Fibroblast of the aortic adventitia (primary cell): Measurements from ENCODE around the gene ARMC9. TPM values are rescaled to one million over a fixed set of nuclear protein-coding genes. Genes with fewer than 3 reads are reported as not detected.
A peak's percentile ranks its signal among the peaks of the same experiment; 100 is the strongest.
"Not testable (repeated sequence)": the region's sequence is repeated elsewhere in the genome, so short reads cannot be mapped to it uniquely, and the experiment has no call there.

Source experiments
- DNase-seq: peaks from one replicate; pipeline ENCODE4 v3.0.0-alpha.2; 2010; ENCODE audit warnings: low read depth
- H3K4me3 ChIP-seq: 2 replicates; pipeline ENCODE4 v1.5.1; 2011; ENCODE audit warnings: low read depth, mild to moderate bottlenecking, control low read depth, low read length, moderate library complexity
- CTCF ChIP-seq: IDR thresholded peaks from 2 replicates; pipeline ENCODE4 v1.5.1; 2011; ENCODE audit warnings: mild to moderate bottlenecking, low read length, control low read depth, inconsistent platforms; ENCODE audit not compliant: insufficient read depth
- total RNA-seq: library from RNA; depleted of rRNA; stranded (reverse); fragments of >200 nt; gene quantifications from 2 replicates; pipeline ENCODE4 v1.2.3, GENCODE V29; 2012; ENCODE audit warnings: low replicate concordance

Gene ARMC9
- total RNA-seq, 1 donor, result 94.4 TPM

GRCh38 chr2:231397928-231398294, 199.5 kb downstream of the ARMC9 start:
- H3K4me3 ChIP-seq, result no peak overlapping the region
- no peak for DNase-seq
- no peak for TF ChIP-seq CTCF

DNA sequence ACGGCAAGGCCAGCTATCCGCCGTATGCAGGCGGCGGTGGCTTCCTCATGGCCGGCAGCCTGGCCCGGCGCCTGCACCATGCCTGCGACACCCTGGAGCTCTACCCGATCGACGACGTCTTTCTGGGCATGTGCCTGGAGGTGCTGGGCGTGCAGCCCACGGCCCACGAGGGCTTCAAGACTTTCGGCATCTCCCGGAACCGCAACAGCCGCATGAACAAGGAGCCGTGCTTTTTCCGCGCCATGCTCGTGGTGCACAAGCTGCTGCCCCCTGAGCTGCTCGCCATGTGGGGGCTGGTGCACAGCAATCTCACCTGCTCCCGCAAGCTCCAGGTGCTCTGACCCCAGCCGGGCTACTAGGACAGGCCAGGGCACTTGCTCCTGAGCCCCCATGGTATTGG, 200.2 kb downstream of the ARMC9 start:
- no peak for TF ChIP-seq CTCF
- H3K4me3 ChIP-seq, result no peak overlapping the region
- DNase-seq, result no peak

DNA sequence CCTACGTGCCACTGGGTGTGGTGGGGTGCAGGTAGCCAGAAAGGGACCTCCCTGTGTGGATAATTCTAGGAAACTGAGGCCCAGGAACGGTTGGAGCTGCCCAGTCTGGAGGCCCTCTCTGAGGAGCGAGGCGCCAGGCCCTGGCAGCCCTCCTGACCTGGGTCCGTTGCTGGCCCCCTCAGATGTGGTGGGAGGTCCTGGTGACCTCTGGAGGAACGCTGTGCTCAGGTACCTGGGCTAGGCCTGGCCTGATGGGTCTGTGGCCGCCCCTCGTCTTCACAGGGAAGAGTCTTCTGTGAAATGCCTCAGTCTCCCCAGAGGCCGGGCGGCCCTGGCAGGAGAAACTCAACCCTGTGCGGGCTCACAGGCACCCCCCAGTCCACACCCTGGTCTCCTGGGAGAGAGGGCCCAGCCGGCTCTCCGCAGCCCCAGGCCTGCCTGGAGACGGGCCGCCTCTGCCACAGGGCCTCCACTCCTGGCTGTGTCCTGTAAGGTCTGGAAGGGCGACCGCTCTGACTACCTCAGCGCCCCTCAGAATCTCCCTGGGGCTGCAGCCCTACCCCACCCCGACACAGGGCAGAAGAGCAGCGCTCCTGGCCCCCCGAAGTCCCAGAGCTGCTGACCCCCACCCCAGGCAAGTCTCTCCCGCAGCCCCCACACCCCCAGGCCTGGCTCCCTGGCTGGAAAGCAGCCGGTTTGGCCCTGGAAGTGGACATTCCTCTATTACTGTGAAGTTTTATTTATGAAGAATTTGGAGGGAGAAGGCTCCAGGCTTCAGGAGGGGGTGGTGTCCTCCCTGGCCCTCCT, 200.8 kb downstream of the ARMC9 start:
- H3K4me3 ChIP-seq, result no peak overlapping the region
- no peak for TF ChIP-seq CTCF
- no peak for DNase-seq

GRCh38 chr2:231399853-231400680, 201.6 kb downstream of the ARMC9 start:
- peak; percentile 32 for TF ChIP-seq CTCF
- no peak overlapping the region for H3K4me3 ChIP-seq
- DNase-seq, result peak; percentile 44

- H3K4me3 ChIP-seq, DNase-seq: not testable (repeated sequence)
Measured at GRCh38 chr2:231400681-231401080, 202.2 kb downstream of the ARMC9 start.

DNA sequence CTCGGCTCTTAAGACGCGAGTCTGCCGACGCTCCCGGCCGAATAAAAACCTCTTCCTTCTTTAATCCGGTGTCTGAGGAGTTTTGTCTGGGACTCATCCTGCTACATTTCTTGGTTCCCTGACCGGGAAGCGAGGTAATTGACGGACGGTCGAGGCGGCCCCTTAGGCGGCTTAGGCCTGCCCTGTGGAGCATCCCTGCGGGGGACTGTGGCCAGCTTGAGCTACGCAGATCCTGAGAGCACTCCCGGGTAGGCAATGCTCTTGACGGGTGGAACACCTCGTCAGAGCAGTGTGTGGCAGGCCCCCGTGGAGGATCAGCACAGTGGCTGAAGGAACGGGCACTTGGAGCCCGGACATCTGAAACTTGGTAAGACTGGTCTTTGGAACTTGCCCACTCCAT, 202.7 kb downstream of the ARMC9 start:
- DNase-seq, H3K4me3 ChIP-seq: not testable (repeated sequence)

GRCh38 chr2:231403421-231404182, 205.2 kb downstream of the ARMC9 start:
- peak; percentile 33 for DNase-seq
- H3K4me3 ChIP-seq, result not testable (repeated sequence)

DNA sequence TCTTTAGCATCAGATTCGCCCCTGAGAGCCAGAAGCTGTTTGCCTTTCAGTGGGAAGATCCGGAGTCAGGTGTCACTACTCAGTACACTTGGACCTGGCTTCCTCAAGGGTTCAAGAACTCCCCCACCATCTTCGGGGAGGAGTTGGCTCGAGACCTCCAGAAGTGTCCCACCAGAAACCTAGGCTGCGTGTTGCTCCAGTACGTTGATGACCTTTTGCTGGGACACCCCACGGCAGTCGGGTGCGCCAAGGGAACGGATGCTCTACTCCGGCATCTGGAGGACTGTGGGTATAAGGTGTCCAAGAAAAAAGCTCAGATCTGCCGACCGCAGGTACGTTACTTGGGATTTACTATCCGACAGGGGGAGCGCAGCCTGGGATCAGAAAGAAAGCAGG, 205.8 kb downstream of the ARMC9 start:
- not testable (repeated sequence) for H3K4me3 ChIP-seq, DNase-seq
